GM18858 (cell line): ENCODE measurements around the gene PDE6B.

Experiments
- ATAC-seq: cut with Tn5 transposase; IDR thresholded peaks from one replicate; pipeline ENCODE4 v1.9.1; 2021; ENCODE audit not compliant: unreplicated experiment

The PDE6B gene

GRCh38 chr4:622071-622995, 3.0 kb upstream of the PDE6B start:
- no peak for ATAC-seq

- ATAC-seq: no peak
These were observed 2.1 kb upstream of the PDE6B start for GRCh38 chr4:622996-623913.

- ATAC-seq: no peak
These were observed 1.3 kb upstream of the PDE6B start for GRCh38 chr4:623914-624566.

GRCh38 chr4:625631-626161, 323 bp downstream of the PDE6B start:
- no peak for ATAC-seq

GRCh38 chr4:626201-627091, 1.1 kb downstream of the PDE6B start:
- no peak for ATAC-seq

- ATAC-seq: no peak
These were observed 2.2 kb downstream of the PDE6B start for GRCh38 chr4:627347-628125.

- ATAC-seq: no peak
These were observed 3.0 kb downstream of the PDE6B start for GRCh38 chr4:628311-628741.

- no peak for ATAC-seq
These were observed 3.7 kb downstream of the PDE6B start for GRCh38 chr4:628821-629635.

GRCh38 chr4:629636-629914, 4.2 kb downstream of the PDE6B start:
- ATAC-seq: no peak

GRCh38 chr4:629915-630641, 4.7 kb downstream of the PDE6B start:
- ATAC-seq: no peak

- ATAC-seq: no peak
These were observed 5.3 kb downstream of the PDE6B start for GRCh38 chr4:630656-631055.

- no peak for ATAC-seq
These were observed 6.9 kb downstream of the PDE6B start for GRCh38 chr4:632196-632790.

GRCh38 chr4:632926-633325, 7.6 kb downstream of the PDE6B start:
- ATAC-seq: no peak

GRCh38 chr4:633406-633805, 8.0 kb downstream of the PDE6B start:
- ATAC-seq: no peak

- no peak for ATAC-seq
These were observed 8.7 kb downstream of the PDE6B start for GRCh38 chr4:633976-634598.

GRCh38 chr4:634599-634985, 9.2 kb downstream of the PDE6B start:
- ATAC-seq: no peak
